KOPT-K1 (cell line): ENCODE measurements around the gene BRMS1L.

ENCODE experiments used
- H3K27ac ChIP-seq: fragments of 200-600 bp; sonication (generic); 2 replicates; pipeline ENCODE4 v1.5.1; 2016; ENCODE audit warnings: antibody characterized with exemption, mild to moderate bottlenecking, low read depth, low read length; ENCODE audit not compliant: poor library complexity, severe bottlenecking
- H3K36me3 ChIP-seq: fragments of 200-600 bp; sonication (generic); 2 replicates; pipeline ENCODE4 v1.5.1; 2017; ENCODE audit warnings: antibody characterized with exemption, mild to moderate bottlenecking, low read length, moderate library complexity; ENCODE audit not compliant: insufficient read depth
- H3K9me3 ChIP-seq: fragments of 200-600 bp; sonication (generic); 2 replicates; pipeline ENCODE4 v1.5.1; 2017; ENCODE audit warnings: antibody characterized with exemption, low read length, mild to moderate bottlenecking; ENCODE audit not compliant: insufficient read depth, poor library complexity, severe bottlenecking

The BRMS1L gene

DNA sequence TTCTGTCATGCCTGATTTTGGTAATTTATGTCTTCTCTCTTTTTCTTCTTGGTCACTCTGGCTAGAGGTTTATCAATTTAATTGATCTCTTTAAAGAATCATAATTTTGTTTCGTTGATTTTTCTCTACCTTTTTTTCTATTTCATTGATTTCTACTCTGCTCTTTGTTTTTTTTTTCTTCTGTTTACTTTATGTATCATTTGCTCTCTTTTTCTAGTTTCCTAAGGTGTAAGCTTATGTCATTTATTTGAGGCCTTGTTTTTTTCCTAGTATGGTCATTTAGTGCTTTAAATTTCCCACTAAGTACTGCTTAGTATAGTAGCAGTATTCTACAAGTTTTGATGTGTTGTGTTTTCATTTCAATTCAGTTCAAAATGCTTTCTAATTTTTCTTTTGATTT, 89.6 kb downstream of the BRMS1L start:
- Histone ChIP-seq H3K36me3 (no peaks in the 10 kb centered on the region), H3K9me3 (peaks cover 4% of the 10 kb centered on the region), H3K27ac (no peak overlapping the region)
